HAP-1 (cell line): ENCODE data around the gene INPP5A.

Source experiments
- DNase-seq, 2 experiments: peaks; one replicate each; pipeline ENCODE4 v3.0.0-alpha.2; 2016 to 2020; ENCODE audit warnings: low spot score in 2 of 2
- H3K27me3 ChIP-seq: fragments of 250-450 bp; sonication (Bioruptor Pico); 2 replicates; pipeline ENCODE4 v1.5.1; 2020; ENCODE audit warnings: low read depth, mild to moderate bottlenecking, moderate library complexity
- H3K36me3 ChIP-seq: fragments of 250-450 bp; sonication (Bioruptor Pico); replicated peaks from 2 replicates; pipeline ENCODE4 v1.5.1; 2020; ENCODE audit warnings: mild to moderate bottlenecking
- H3K4me1 ChIP-seq: fragments of 250-450 bp; sonication (Bioruptor Pico); 2 replicates; pipeline ENCODE4 v1.5.1; 2020; ENCODE audit warnings: mild to moderate bottlenecking
- H3K4me3 ChIP-seq: fragments of 250-450 bp; sonication (Bioruptor Pico); 2 replicates; pipeline ENCODE4 v1.5.1; 2020; ENCODE audit warnings: mild to moderate bottlenecking, moderate library complexity
- H3K9me3 ChIP-seq: fragments of 250-450 bp; sonication (Bioruptor Pico); 2 replicates; pipeline ENCODE4 v1.5.1; 2020; ENCODE audit warnings: mild to moderate bottlenecking, moderate library complexity
- in situ Hi-C: fragments of 300-500 bp; cut with MboI; formaldehyde crosslinking; loops from 3 replicates; pipeline ENCODE4 v1.14.3; 2020; ENCODE audit warnings: low sequenced_read_pairs, inconsistent platforms, mixed read lengths

Gene INPP5A

GRCh38 chr10:132518572-132519381 is 18.8 kb upstream of the INPP5A start:
- in situ Hi-C loops, result no loop called here
- no peaks in the 10 kb centered on the region for H3K36me3 ChIP-seq

GRCh38 chr10:132519382-132520176 is 18.0 kb upstream of the INPP5A start:
- Histone ChIP-seq H3K4me1 (peaks cover 20% of the 10 kb centered on the region), H3K36me3 (no peaks in the 10 kb centered on the region), H3K4me3 (no peak overlapping the region), H3K27me3 (no peaks in the 10 kb centered on the region), H3K9me3 (no peaks in the 10 kb centered on the region)
- DNase-seq, result peak in 1 of 2 experiments; percentile 5
- in situ Hi-C loops, result no loop called here

More at GRCh38 chr10:132518572-132519381, 18.8 kb upstream of the INPP5A start:
- H3K9me3 ChIP-seq, result no peaks in the 10 kb centered on the region
- no peaks in the 10 kb centered on the region for H3K27me3 ChIP-seq
- H3K4me3 ChIP-seq, result no peak overlapping the region
- peak in 1 of 2 experiments; percentile 20 for DNase-seq
- peaks cover 20% of the 10 kb centered on the region for H3K4me1 ChIP-seq

GRCh38 chr10:132520177-132520811 is 17.3 kb upstream of the INPP5A start:
- Histone ChIP-seq H3K4me3 (no peak overlapping the region), H3K36me3 (no peaks in the 10 kb centered on the region), H3K4me1 (peaks cover 20% of the 10 kb centered on the region), H3K27me3 (no peaks in the 10 kb centered on the region), H3K9me3 (no peaks in the 10 kb centered on the region)
- in situ Hi-C loops, result no loop called here
- DNase-seq, result peak in 1 of 2 experiments; percentile 3

- peaks cover 20% of the 10 kb centered on the region for H3K4me1 ChIP-seq
- in situ Hi-C loops, result no loop called here
- no peak for DNase-seq
Observed at GRCh38 chr10:132521041-132521465, 16.5 kb upstream of the INPP5A start.

GRCh38 chr10:132521466-132522102 is 16.0 kb upstream of the INPP5A start:
- no peak for DNase-seq
- H3K27me3 ChIP-seq, result no peaks in the 10 kb centered on the region
- in situ Hi-C loops, result no loop called here
- H3K4me3 ChIP-seq, result no peak overlapping the region
- no peaks in the 10 kb centered on the region for H3K9me3 ChIP-seq
- H3K4me1 ChIP-seq, result peaks cover 17% of the 10 kb centered on the region
- H3K36me3 ChIP-seq, result no peaks in the 10 kb centered on the region

More at GRCh38 chr10:132521041-132521465, 16.5 kb upstream of the INPP5A start:
- Histone ChIP-seq H3K27me3 (no peaks in the 10 kb centered on the region), H3K36me3 (no peaks in the 10 kb centered on the region), H3K9me3 (no peaks in the 10 kb centered on the region), H3K4me3 (no peak overlapping the region)

DNA sequence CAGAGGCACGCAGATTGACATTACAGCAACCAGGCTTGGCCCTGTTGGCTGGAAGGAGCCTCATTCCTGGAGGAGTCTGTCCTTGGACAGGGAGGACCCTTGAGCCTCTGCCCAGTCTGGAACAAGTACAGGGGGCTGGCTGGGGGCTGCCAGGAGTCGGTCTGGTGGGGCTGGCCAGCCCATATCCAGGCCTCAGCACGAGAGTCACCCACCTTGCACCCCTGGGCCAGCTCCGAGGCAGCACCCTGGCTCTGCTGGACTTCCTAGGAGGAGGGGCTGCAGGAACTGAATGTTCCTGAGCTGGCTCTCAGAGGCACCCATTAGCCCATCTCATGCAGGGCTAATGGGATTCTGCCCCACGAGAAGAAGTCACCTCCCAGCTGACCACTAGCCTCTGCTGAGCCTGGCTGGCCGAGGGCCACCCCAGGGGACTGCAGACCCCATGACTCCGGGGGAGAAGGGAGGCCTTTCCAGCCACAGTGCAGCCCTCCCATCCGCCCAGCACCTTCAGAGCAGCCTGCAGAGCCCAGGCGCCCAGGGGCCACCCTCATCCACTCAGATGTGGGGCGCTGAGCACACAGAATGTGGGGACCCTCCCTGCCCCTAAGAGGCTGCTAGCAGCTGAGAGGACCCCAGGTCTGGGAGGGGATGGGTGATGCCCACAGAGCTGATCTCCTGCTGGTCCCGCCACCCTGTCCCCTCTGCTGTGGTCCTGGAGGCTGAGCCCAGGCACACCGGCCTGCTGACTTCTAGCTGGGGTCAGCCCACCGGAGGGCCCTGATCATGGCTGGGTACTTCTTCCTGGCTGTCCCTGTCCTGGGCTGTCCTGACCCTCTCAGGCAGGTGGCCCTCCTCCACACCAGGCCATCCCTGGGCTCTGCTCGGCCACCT is 14.8 kb upstream of the INPP5A start:
- DNase-seq, result no peak
- Histone ChIP-seq H3K4me3 (no peak overlapping the region), H3K36me3 (no peaks in the 10 kb centered on the region), H3K27me3 (no peaks in the 10 kb centered on the region), H3K4me1 (peaks cover 5% of the 10 kb centered on the region), H3K9me3 (no peaks in the 10 kb centered on the region)
- in situ Hi-C loops, result no loop called here

- no peaks in the 10 kb centered on the region for H3K27me3 ChIP-seq
- no peak overlapping the region for H3K4me3 ChIP-seq
- H3K4me1 ChIP-seq, result no peaks in the 10 kb centered on the region
- in situ Hi-C loops, result no loop called here
- H3K9me3 ChIP-seq, result no peaks in the 10 kb centered on the region
- DNase-seq, result no peak
- no peaks in the 10 kb centered on the region for H3K36me3 ChIP-seq
Observed at GRCh38 chr10:132523561-132524442, 13.8 kb upstream of the INPP5A start.

DNA sequence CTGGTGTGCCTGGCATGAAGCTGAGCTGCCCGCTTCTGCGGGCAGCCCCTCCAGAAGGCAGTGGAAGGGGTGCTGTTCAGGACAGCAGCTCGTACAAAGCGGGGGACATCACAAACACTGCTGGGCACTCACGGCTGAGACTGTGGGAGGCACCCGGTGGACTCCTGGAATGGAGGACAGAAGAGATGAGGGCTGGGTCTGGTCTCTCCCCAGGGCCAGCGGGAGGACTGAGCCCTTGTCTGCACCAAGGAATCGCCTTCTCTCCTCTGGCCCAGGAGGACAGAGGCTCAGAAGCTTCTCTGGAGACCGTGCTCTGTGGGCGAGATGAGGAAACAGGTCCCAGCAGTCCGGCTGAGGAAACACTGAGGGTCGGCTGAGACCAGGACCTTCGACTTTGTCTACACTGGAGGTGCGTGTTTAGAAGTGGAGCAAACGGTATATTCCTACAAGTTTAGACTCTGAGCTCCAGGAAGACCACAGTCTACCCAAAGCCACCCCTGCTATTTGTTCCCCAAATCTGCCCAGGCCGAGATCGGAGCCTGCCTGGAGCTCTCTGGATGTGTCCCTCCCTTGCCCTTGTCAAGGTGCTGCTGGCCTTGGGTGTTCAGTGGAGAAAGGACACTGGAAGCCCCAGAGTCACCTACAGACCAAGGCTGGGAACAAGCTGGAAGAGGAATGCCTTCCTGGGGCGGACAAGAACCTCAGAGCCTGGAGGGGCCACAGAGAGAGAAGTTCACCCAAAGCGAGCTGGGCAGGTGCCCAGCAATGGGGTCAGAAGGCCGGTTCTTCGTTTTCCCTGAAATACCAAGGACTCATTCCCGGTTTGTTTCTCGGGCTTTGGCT is 12.9 kb upstream of the INPP5A start:
- Histone ChIP-seq H3K9me3 (no peaks in the 10 kb centered on the region), H3K4me3 (no peak overlapping the region), H3K27me3 (no peaks in the 10 kb centered on the region), H3K36me3 (no peaks in the 10 kb centered on the region), H3K4me1 (no peaks in the 10 kb centered on the region)
- in situ Hi-C loops, result no loop called here
- no peak for DNase-seq

- peaks cover 5% of the 10 kb centered on the region for H3K9me3 ChIP-seq
- in situ Hi-C loops, result no loop called here
- no peak for DNase-seq
- no peaks in the 10 kb centered on the region for H3K27me3 ChIP-seq
- peaks cover under 1% of the 10 kb centered on the region; the same call in 1 of the 2 replicates for H3K36me3 ChIP-seq
- no peaks in the 10 kb centered on the region for H3K4me1 ChIP-seq
- no peak overlapping the region for H3K4me3 ChIP-seq
Observed at GRCh38 chr10:132526676-132527075, 10.9 kb upstream of the INPP5A start.

GRCh38 chr10:132527339-132528063 is 10.1 kb upstream of the INPP5A start:
- H3K4me3 ChIP-seq, result no peak overlapping the region
- peaks cover 9% of the 10 kb centered on the region for H3K9me3 ChIP-seq
- H3K27me3 ChIP-seq, result no peaks in the 10 kb centered on the region
- H3K36me3 ChIP-seq, result peaks cover 8% of the 10 kb centered on the region; the same call in 1 of the 2 replicates
- DNase-seq, result no peak
- no peaks in the 10 kb centered on the region for H3K4me1 ChIP-seq
- in situ Hi-C loops, result no loop called here
